GM12872 (cell line): ENCODE measurements around the gene BRIP1.

Experiments
- TF ChIP-seq, protein P1 (sequence below): IDR thresholded peaks from 3 replicates; pipeline ENCODE4 v1.5.1; 2011; ENCODE audit warnings: low read depth, mild to moderate bottlenecking, low read length, moderate library complexity; ENCODE audit not compliant: insufficient read depth

BRIP1 gene

DNA sequence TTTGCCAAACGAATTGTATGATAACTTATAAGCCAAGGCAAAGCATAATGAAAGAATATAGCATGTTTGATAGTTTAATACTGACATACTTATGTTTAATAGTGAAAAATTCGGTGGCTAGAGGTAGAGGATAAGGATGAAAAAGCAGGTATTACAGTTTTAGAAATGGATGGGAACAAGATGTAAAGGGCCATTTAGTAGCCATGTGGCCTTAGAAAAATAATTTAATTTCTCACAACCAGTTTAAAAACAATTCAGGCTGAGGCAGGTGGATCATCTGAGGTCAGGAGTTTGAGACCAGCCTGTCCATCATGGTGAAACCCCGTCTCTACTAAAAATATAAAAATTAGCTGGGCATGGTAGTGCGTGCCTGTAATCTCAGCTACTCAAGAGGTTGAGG lies 152.8 kb downstream of the BRIP1 start:
- TF ChIP-seq, protein P1, sequence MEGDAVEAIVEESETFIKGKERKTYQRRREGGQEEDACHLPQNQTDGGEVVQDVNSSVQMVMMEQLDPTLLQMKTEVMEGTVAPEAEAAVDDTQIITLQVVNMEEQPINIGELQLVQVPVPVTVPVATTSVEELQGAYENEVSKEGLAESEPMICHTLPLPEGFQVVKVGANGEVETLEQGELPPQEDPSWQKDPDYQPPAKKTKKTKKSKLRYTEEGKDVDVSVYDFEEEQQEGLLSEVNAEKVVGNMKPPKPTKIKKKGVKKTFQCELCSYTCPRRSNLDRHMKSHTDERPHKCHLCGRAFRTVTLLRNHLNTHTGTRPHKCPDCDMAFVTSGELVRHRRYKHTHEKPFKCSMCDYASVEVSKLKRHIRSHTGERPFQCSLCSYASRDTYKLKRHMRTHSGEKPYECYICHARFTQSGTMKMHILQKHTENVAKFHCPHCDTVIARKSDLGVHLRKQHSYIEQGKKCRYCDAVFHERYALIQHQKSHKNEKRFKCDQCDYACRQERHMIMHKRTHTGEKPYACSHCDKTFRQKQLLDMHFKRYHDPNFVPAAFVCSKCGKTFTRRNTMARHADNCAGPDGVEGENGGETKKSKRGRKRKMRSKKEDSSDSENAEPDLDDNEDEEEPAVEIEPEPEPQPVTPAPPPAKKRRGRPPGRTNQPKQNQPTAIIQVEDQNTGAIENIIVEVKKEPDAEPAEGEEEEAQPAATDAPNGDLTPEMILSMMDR, result no peak

GRCh38 chr17:61709567-61709966 lies 153.8 kb downstream of the BRIP1 start:
- TF ChIP-seq, protein P1, result no peak

DNA sequence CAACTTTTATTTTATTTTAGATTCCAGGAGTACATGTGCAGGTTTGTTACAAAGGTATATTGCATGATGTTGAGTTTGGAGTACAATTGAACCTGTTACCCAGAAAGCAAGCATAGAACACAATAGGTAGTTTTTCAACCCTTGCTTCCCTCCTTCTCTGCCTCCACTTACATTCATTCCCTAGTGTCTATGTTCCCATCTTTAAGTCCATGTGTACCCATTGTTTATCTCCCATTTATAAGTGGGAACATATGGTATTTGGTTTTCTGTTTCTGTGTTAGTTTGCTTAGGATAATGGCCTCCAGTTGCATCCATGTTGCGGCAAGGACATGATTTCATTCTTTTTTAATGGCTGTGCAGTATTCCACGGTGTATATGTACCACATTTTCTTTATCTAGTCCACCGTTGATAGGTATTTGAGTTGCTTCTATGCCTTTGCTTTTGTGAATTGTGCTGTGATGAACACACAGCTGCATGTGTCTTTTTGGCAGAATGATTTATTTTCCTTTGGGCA lies 158.3 kb downstream of the BRIP1 start:
- TF ChIP-seq, protein P1, result no peak

GRCh38 chr17:61702450-61702849 lies 160.9 kb downstream of the BRIP1 start:
- TF ChIP-seq, protein P1, result no peak

DNA sequence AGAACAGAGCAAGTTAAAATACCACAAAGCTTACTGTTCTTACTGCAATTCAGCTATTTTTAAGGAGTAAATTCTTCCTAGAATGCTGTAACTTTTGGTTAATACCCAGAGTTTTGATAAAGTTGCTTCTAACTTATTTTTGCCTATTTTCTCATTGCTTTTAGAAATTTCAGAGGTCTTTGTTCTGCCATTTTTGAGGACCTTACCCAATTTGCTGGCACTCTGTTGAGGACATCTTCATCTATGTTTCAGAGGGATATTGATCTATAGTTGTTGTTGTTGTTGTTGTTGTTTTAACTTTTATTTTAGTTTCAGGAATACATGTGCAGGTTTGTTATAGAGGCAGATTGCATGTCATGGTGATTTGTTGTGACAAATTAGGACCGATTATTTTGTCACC lies 161.3 kb downstream of the BRIP1 start:
- TF ChIP-seq, protein P1, result no peak

- TF ChIP-seq, protein P1, result no peak
Observed at GRCh38 chr17:61701334-61701733, 162.0 kb downstream of the BRIP1 start.

DNA sequence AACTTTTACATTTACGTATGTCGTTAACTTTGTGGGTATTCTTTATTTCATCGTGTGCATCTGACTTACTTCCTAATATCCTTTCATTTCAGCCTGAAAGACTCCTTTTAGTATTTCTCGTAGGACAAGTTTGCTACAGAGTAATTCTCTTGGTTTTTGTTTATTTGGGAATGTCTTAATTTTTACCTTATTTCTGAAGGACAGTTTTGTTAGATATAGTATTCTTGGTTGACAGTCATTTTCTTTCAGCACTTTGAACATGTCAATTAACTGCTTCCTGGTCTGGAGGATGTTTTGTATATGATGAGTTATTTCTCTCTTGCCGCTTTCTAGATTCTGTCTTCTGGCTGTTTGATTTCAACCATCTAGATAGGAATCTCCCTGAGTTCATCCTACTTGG lies 163.1 kb downstream of the BRIP1 start:
- TF ChIP-seq, protein P1, result no peak
